H9 (cell line): ENCODE measurements around the gene RBPJ. TPM values are rescaled to one million over a fixed set of nuclear protein-coding genes. Genes with fewer than 3 reads are reported as not detected.

Experiments
- DNase-seq: peaks from one replicate; pipeline ENCODE4 v3.0.0-alpha.2; 2017
- H2AFZ ChIP-seq: one replicate; pipeline ENCODE4 v1.6.1; 2013; ENCODE audit warnings: mild to moderate bottlenecking, low read length, control low read depth, moderate library complexity
- H2AK5ac ChIP-seq: 2 replicates; pipeline ENCODE4 v1.6.1; 2013; ENCODE audit warnings: low read length, control low read depth, mixed read lengths; ENCODE audit not compliant: insufficient read length
- H2BK120ac ChIP-seq: one replicate; pipeline ENCODE4 v1.6.1; 2013; ENCODE audit warnings: low read depth, mild to moderate bottlenecking, low read length, control low read depth, inconsistent platforms; ENCODE audit not compliant: poor library complexity, severe bottlenecking
- H2BK12ac ChIP-seq: 2 replicates; pipeline ENCODE4 v1.6.1; 2013; ENCODE audit warnings: low read length, control low read depth, mixed read lengths, low read depth; ENCODE audit not compliant: insufficient read length
- H2BK15ac ChIP-seq: 2 replicates; pipeline ENCODE4 v1.6.1; 2013; ENCODE audit warnings: low read depth, low read length, control low read depth
- H2BK20ac ChIP-seq: one replicate; pipeline ENCODE4 v1.6.1; 2013; ENCODE audit warnings: low read depth, mild to moderate bottlenecking, low read length, control low read depth, inconsistent platforms; ENCODE audit not compliant: poor library complexity, severe bottlenecking
- H2BK5ac ChIP-seq: 2 replicates; pipeline ENCODE4 v1.6.1; 2013; ENCODE audit warnings: low read length, control low read depth, mixed read lengths; ENCODE audit not compliant: insufficient read length
- H3K14ac ChIP-seq: 2 replicates; pipeline ENCODE4 v1.6.1; 2013; ENCODE audit warnings: low read length, control low read depth; ENCODE audit not compliant: insufficient read depth
- H3K18ac ChIP-seq: 2 replicates; pipeline ENCODE4 v1.6.1; 2013; ENCODE audit warnings: low read depth, mild to moderate bottlenecking, mixed read lengths, low read length, control low read depth; ENCODE audit not compliant: insufficient read length
- H3K23ac ChIP-seq: 2 replicates; pipeline ENCODE4 v1.6.1; 2013; ENCODE audit warnings: low read length, control low read depth, mixed read lengths, low read depth; ENCODE audit not compliant: insufficient read length
- H3K23me2 ChIP-seq: 2 replicates; pipeline ENCODE4 v1.6.1; 2013; ENCODE audit warnings: low read depth, mild to moderate bottlenecking, mixed read lengths, low read length, control low read depth; ENCODE audit not compliant: insufficient read length, poor library complexity, severe bottlenecking
- H3K27ac ChIP-seq: 2 replicates; pipeline ENCODE4 v1.5.1; 2013; ENCODE audit warnings: low read length, control low read depth, mixed read lengths, low read depth; ENCODE audit not compliant: insufficient read length
- H3K27me3 ChIP-seq: 2 replicates; pipeline ENCODE4 v1.6.1; 2013; ENCODE audit warnings: low read length, control low read depth, inconsistent platforms; ENCODE audit not compliant: insufficient read depth
- H3K4ac ChIP-seq: 2 replicates; pipeline ENCODE4 v1.6.1; 2013; ENCODE audit warnings: low read depth, mild to moderate bottlenecking, control low read depth, inconsistent platforms, low read length, moderate library complexity
- H3K4me1 ChIP-seq: 2 replicates; pipeline ENCODE4 v1.6.1; 2013; ENCODE audit warnings: low read length, control low read depth, inconsistent platforms; ENCODE audit not compliant: insufficient read depth
- H3K4me2 ChIP-seq: 2 replicates; pipeline ENCODE4 v1.6.1; 2013; ENCODE audit warnings: low read length, control low read depth, mixed read lengths; ENCODE audit not compliant: insufficient read length, insufficient read depth
- H3K56ac ChIP-seq: 2 replicates; pipeline ENCODE4 v1.6.1; 2013; ENCODE audit warnings: low read depth, mild to moderate bottlenecking, mixed read lengths, low read length, control low read depth; ENCODE audit not compliant: insufficient read length
- H3K79me1 ChIP-seq: 2 replicates; pipeline ENCODE4 v1.6.1; 2013; ENCODE audit warnings: low read depth, mild to moderate bottlenecking, moderate library complexity, low read length, control low read depth, inconsistent platforms; ENCODE audit not compliant: insufficient read depth, poor library complexity, severe bottlenecking
- H3K79me2 ChIP-seq: 2 replicates; pipeline ENCODE4 v1.6.1; 2013; ENCODE audit warnings: low read length, control low read depth, inconsistent platforms; ENCODE audit not compliant: insufficient read depth
- H3K9ac ChIP-seq: 2 replicates; pipeline ENCODE4 v1.6.1; 2013; ENCODE audit warnings: low read length, control low read depth, mixed read lengths; ENCODE audit not compliant: insufficient read length; ENCODE audit errors: extremely low read depth
- H3K9me3 ChIP-seq: one replicate; pipeline ENCODE4 v1.6.1; 2013; ENCODE audit warnings: low read depth, low read length, inconsistent platforms; ENCODE audit not compliant: control insufficient read depth
- H3T11ph ChIP-seq: one replicate; pipeline ENCODE4 v1.6.1; 2013; ENCODE audit warnings: mild to moderate bottlenecking, low read length, control low read depth, inconsistent platforms
- H4K20me1 ChIP-seq: one replicate; pipeline ENCODE4 v1.6.1; 2013; ENCODE audit not compliant: control insufficient read depth, insufficient read length, insufficient read depth
- H4K5ac ChIP-seq: 2 replicates; pipeline ENCODE4 v1.6.1; 2013; ENCODE audit warnings: low read depth, mild to moderate bottlenecking, mixed read lengths, low read length, control low read depth; ENCODE audit not compliant: insufficient read length
- H4K8ac ChIP-seq: replicated peaks from 2 replicates; pipeline ENCODE4 v1.6.1; 2013; ENCODE audit warnings: low read length, control low read depth, mixed read lengths, low read depth; ENCODE audit not compliant: insufficient read length
- H4K91ac ChIP-seq: 2 replicates; pipeline ENCODE4 v1.6.1; 2013; ENCODE audit warnings: low read depth, mild to moderate bottlenecking, moderate library complexity, mixed read lengths, low read length, control low read depth; ENCODE audit not compliant: insufficient read length
- H3K27ac Mint-ChIP-seq, 3 experiments: 2 replicates in 2 of 3; 3 replicates in 1 of 3; pipeline ENCODE4 v1.8.0; 2020 to 2021; ENCODE audit warnings: mixed read lengths in 3 of 3, mild to moderate bottlenecking in 1 of 3, moderate library complexity in 1 of 3
- H3K27me3 Mint-ChIP-seq: 2 replicates; pipeline ENCODE4 v1.8.0; 2021; ENCODE audit warnings: low read depth, mild to moderate bottlenecking, moderate library complexity, mixed read lengths
- H3K36me3 Mint-ChIP-seq, 3 experiments: 2 replicates in 2 of 3; 3 replicates in 1 of 3; pipeline ENCODE4 v1.8.0; 2020 to 2021; ENCODE audit warnings: low read depth in 3 of 3, mixed read lengths in 3 of 3; ENCODE audit not compliant: insufficient read depth in 1 of 3
- H3K4me1 Mint-ChIP-seq, 2 experiments: 2 replicates each; pipeline ENCODE4 v1.8.0; 2020; ENCODE audit warnings: mixed read lengths in 2 of 2
- H3K4me3 Mint-ChIP-seq, 2 experiments: 2 replicates in 1 of 2; 3 replicates in 1 of 2; pipeline ENCODE4 v1.8.0; 2020 to 2021; ENCODE audit warnings: mild to moderate bottlenecking in 2 of 2, mixed read lengths in 2 of 2, moderate library complexity in 1 of 2
- H3K9me3 Mint-ChIP-seq, 2 experiments: 2 replicates in 1 of 2; 3 replicates in 1 of 2; pipeline ENCODE4 v1.8.0; 2020; ENCODE audit warnings: mild to moderate bottlenecking in 2 of 2, mixed read lengths in 2 of 2, moderate library complexity in 1 of 2
- CTCF ChIP-seq: fragments of 200-600 bp; sonication (generic); conservative IDR thresholded peaks from 3 replicates; pipeline ENCODE4 v1.8.0; 2021; ENCODE audit warnings: antibody characterized with exemption, mild to moderate bottlenecking
- WGBS: extraction: QIAGEN DNeasy Blood & Tissue Kit; methylation state at CpG from one replicate; pipeline ENCODE4 v1.1.7; 2013; ENCODE audit warnings: missing lambda C conversion rate, low lambda C conversion rate, mixed read lengths; ENCODE audit not compliant: insufficient read length; ENCODE audit errors: extremely low coverage; 5-methylcytosine and 5-hydroxymethylcytosine counted together
- total RNA-seq: library from RNA; stranded (reverse); gene quantifications from 2 replicates; pipeline ENCODE4 v1.2.1, GENCODE V29; 2021

Gene RBPJ
- total RNA-seq, 1 experiment from 2014 or later: 166 TPM

DNA sequence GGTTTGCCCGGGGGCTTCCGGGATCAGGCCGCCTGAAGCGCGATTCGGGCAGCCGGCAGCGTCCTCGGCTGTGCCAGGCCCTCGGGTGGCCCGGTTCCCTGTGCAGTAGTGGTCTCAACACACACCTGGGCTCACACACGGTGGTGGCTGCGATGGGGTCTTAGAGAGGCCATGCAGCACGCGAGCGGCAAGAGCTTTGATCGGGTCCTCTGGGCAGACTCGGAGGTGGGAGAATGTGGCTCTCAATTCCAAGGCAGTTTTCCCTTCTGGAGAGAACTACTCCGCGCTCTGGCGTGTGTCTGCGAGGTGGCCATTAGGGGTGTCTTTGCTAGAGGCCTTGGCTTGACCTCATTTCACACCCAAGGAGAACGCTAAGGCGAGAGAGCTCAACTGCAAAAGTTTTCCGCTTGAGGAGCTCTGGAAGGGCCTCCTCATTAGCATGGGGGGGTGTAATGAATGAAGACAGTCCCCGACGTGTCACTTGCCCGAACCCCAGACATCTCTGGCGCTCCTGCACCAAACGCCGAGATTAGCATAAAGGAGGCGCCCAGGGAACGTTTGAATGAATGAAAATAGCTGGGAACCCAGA lies 771 bp upstream of the RBPJ start:
- Histone ChIP-seq H3K14ac (peak overlapping the region; percentile 94), H3K18ac (peak overlapping the region; percentile 83), H2AK5ac (peak overlapping the region; percentile 73), H2BK15ac (no peak overlapping the region), H3T11ph (no peak overlapping the region), H4K5ac (peak overlapping the region; percentile 56), H3K79me1 (no peaks in the 10 kb centered on the region), H3K4ac (peak overlapping the region; percentile 42; the same call in 1 of the 2 replicates), H3K23ac (no peak overlapping the region), H2BK5ac (peak overlapping the region; percentile 74), H4K8ac (no peak overlapping the region), H3K9ac (peak overlapping the region; percentile 95), H2BK20ac (no peak overlapping the region), H3K4me1 (no peaks in the 10 kb centered on the region; the same call in 1 of the 2 replicates), H4K91ac (peak overlapping the region; percentile 91), H2BK120ac (no peak overlapping the region), H3K4me2 (peak overlapping the region; percentile 89), H4K20me1 (no peaks in the 10 kb centered on the region), H2AFZ (no peak overlapping the region), H3K27me3 (no peaks in the 10 kb centered on the region), H3K56ac (peak overlapping the region; percentile 34), H3K79me2 (peaks cover 36% of the 10 kb centered on the region), H3K23me2 (peaks cover 22% of the 10 kb centered on the region), H3K27ac (peak overlapping the region; percentile 97), H3K9me3 (no peaks in the 10 kb centered on the region), H2BK12ac (peak overlapping the region; percentile 15)
- Mint-ChIP-seq H3K36me3 (peaks cover 9 to 21% (median 14%) of the 10 kb centered on the region in 3 experiments), H3K27ac (peak overlapping the region; percentile 97 to 98 (median 98)), H3K9me3 (peaks cover 15 to 19% of the 10 kb centered on the region in 2 experiments), H3K27me3 (no peaks in the 10 kb centered on the region; the same call in 1 of the 2 replicates), H3K4me1 (peaks cover 24 to 32% of the 10 kb centered on the region in 2 experiments), H3K4me3 (peak overlapping the region; percentile 92 to 95)
- TF ChIP-seq CTCF: no peak
- WGBS: no CpG with 5 or more reads among the region's 33 CpGs
- peak; percentile 68 for DNase-seq
